ENCODE data around the gene IP6K3.

IP6K3 gene

GRCh38 chr6:33710296-33711121, 36.2 kb downstream of the IP6K3 start:
- DNase-seq (ENCODE audit: low read depth) = no peak
- H3K4me3 ChIP-seq (ENCODE audit: low read depth, low read length) = peak overlapping the region; percentile 96

DNA sequence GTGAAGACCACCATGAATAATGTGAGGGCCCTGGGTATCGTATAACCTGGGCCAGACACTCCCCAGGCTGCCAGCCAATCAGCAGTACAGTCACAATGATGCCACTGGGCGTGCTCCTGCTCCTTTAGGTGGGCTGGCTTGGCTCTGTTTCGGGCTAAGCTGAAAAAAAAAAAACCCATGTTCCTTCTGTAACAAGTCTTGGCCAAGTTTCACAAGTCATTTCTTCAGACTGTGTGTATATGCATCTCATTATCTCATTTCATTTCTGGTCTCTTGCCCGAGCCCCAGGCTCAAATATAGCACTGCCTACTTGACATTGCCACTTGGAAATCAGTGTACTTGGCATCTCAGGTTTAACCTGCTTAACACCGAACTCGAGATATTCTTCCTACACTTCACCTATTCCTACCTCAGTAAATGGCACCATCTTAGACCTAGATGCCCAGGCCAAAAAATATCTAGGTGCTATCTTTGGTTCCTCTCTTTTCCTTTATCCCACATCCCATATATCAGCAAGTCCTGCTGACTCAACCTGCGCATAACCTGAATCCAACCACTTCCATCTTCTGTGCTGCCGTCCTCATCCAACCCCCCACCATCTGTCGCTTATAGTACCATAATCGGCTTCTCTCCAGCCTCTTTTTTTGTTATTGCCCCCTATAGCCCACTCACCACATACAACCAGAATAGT, 37.0 kb downstream of the IP6K3 start:
- DNase-seq (ENCODE audit: low read depth) = no peak
- no peak overlapping the region for H3K4me3 ChIP-seq (ENCODE audit: low read depth, low read length)

DNA sequence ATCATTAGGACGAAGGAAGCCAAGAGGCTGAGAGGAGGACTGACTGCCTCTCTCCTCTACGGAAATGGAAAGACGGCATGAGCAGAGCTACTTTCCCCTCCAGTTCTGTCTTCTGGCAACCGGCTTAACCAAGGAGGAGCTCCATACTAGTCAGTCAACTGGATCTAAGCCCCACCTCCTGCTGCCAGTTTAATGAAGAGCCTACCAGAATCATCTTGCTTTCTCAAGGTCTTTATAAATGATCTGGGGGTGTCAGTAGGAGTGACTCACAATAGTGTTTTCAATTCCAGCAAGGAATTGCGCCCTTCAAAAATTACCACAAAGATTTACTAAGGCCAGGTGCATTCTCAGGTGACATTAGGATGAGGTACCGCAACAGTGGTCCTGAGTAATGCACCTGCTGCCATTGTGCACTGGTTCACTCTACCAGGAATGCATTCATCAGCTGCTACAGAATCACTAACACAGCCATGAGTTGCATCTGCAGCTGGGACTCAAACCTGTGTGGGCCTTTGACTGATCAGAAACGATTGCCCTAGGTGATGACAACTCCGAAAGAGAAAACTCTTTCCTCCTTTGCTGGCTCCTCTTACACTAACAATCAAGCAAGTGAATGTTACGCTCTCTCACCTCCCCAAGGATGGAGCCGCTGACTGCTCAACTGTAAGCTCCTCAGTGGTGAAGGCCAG, 38.0 kb downstream of the IP6K3 start:
- DNase-seq (ENCODE audit: low read depth) = no peak
- no peak overlapping the region for H3K4me3 ChIP-seq (ENCODE audit: low read depth, low read length)

- no peak for DNase-seq (ENCODE audit: low read depth)
These were observed 38.9 kb downstream of the IP6K3 start for GRCh38 chr6:33707771-33708170.

GRCh38 chr6:33705955-33706725, 40.6 kb downstream of the IP6K3 start:
- H3K4me3 ChIP-seq (ENCODE audit: low read depth, low read length) = no peak overlapping the region
- DNase-seq (ENCODE audit: low read depth) = no peak

More at GRCh38 chr6:33707771-33708170, 38.9 kb downstream of the IP6K3 start:
- H3K4me3 ChIP-seq (ENCODE audit: low read depth, low read length) = no peak overlapping the region

- H3K4me3 ChIP-seq (ENCODE audit: low read depth, low read length) = no peak overlapping the region
- DNase-seq (ENCODE audit: low read depth) = no peak
These were observed 41.3 kb downstream of the IP6K3 start for GRCh38 chr6:33705268-33705885.

DNA sequence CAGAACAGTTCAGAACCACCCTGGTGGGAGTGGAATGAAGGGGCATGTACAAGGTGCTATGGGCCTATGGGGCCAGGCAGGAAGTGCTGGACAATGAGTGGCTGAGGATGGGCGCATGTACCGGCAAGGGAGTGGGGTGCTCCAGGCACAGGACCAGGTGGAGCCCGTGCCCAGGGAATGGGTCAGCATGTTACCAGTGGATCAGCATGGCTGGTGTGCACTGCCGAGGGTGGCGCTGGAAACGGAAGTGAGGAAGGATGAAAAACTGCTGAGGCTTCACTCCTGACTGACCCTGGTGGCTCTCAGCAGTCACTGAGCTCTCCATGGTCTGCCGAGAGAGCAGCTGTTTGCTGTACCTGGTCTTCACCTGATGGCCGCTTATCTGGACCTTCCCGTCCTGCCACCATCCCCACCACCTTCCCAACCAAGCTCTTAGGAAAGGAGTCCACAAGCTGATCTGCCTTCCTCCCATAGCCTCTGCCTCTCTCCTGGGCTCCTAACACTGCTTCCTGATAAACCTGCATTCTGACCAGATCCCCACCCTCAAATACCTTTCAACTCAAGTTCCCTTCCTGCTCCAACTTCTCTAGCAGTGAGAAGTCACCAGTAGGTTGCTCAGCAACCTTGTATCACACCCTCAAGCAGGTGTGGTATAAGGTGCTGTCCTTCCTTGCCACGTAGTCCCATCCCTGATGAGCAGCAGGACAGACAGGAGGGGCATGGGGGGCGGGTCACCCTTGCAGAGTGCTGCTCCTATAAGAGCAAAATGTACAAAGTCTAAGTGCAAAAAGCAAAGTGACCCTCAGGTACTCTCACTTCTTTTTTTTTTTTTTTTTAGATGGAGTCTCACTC, 42.3 kb downstream of the IP6K3 start:
- no peak overlapping the region for H3K4me3 ChIP-seq (ENCODE audit: low read depth, low read length)
- DNase-seq (ENCODE audit: low read depth) = no peak

- DNase-seq (ENCODE audit: low read depth) = no peak
- H3K4me3 ChIP-seq (ENCODE audit: low read depth, low read length) = no peak overlapping the region
These were observed 44.2 kb downstream of the IP6K3 start for GRCh38 chr6:33702345-33702977.

DNA sequence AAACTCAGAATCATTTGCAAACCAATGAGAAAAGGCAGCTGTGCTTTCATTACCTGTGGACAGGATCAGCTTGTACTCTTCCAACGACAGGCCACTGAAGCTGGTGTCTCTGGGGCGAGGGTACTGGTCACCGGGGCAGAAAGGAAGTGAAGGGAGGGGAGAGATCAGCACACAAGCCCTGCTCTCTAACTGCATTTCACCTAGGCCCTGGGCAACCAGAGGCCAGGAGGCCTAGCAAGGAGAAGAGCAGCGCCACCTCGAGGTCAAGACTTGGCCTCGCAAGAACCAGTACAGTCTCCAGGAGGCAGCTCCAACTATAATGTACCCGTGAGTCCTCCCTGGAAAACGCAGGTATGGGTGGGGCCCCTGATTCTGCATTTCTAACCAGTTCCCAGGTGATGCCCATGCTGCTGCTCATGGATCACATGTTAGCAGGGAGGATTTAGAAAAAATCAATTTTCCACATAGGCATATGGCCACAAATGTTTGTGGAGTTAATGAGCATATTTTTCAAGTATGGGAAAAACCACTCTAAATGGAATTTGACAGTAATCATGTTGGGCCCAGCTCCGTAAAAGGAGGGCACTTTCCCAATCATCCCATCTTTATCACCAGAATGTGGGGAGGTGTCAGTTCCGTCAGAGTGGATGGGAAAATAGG, 46.2 kb downstream of the IP6K3 start:
- DNase-seq (ENCODE audit: low read depth) = peak; percentile 23
- H3K4me3 ChIP-seq (ENCODE audit: low read depth, low read length) = no peak overlapping the region

DNA sequence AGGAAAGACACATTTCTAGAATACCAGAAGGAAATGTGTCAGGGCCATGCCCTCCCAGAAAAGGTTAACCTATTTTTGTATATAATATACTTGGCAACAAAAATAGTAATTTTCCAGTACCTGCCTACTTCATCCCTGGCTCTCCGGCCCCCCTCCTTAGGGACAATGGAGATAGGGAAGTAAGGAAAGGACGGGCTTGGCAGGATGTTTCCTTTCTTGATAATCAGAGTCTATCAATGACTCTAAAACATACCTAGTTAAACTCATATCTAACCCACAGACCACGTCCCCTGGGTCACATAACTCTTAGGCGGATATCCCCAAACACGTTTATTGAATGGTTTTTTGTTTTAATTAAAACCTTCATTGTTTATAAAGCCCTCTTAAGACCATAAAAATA, 47.0 kb downstream of the IP6K3 start:
- no peak overlapping the region for H3K4me3 ChIP-seq (ENCODE audit: low read depth, low read length)
- DNase-seq (ENCODE audit: low read depth) = no peak

GRCh38 chr6:33699131-33699530, 47.6 kb downstream of the IP6K3 start:
- DNase-seq (ENCODE audit: low read depth) = no peak
- H3K4me3 ChIP-seq (ENCODE audit: low read depth, low read length) = no peak overlapping the region

DNA sequence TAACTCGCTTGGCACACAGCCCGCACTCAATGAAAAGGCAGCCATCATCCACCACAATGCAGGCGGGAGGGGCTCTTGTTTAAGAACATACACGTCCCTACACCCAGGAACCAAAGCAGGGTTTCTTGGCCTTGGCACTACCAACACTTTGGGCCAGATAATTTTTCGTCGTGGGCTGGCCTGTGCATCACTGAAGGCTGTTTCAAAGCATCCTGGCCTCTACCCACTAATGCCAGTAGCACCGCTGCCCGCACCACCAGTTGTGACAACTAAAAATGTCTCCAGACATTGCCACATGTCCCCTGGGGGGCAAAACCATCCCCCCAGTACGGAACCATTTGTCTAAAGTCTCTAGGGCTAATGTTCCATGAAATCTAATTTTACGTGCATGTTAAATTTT, 48.2 kb downstream of the IP6K3 start:
- no peak overlapping the region for H3K4me3 ChIP-seq (ENCODE audit: low read depth, low read length)
- DNase-seq (ENCODE audit: low read depth) = no peak

- no peak for DNase-seq (ENCODE audit: low read depth)
- no peak overlapping the region for H3K4me3 ChIP-seq (ENCODE audit: low read depth, low read length)
These were observed 48.9 kb downstream of the IP6K3 start for GRCh38 chr6:33697845-33698244.

DNA sequence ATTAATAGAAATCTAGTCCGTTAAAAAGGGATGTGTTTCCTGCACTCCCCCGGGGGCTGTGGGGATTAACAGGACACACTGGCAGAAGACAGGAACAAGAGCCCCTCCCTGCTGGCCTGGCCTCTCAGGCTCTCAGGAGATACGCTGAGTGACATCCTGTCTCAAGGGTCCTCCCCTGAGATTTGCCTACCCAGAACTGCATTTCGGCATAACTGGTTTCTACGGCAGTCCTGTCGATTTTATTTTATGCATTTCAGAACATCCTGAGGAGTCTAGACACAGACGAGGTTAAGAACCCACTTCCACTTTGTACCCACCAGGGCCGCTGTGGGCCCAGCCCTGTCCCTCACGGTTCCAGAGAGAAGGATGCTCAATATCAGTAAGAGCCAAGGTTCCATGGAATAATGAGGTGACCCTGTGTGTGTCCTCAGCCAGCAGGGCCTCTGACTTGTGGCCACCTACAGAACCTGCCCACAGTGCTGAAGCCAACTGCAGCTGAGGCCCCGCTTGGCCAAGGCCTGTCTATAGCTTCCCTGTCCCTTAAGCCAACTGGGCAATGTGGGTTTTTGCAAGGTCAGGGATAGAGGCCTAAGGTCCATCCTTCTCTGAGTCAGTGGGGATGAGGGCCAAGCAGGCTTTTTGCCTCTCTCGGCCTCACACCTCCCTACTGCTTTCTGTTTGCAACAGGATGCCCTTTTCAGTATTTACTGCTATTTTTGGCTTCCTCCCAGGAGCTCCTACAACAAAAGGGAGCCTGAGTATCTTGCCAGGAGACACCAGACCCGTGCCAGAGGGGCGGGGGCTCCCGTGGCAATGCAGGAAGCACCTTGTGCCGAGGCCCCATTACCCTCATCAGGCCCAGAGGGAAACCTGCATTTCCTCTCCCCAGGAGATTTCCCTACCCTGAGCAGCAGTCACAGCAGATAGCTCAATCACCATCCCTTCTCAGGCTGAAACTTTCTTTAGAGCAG, 49.9 kb downstream of the IP6K3 start:
- H3K4me3 ChIP-seq (ENCODE audit: low read depth, low read length) = no peak overlapping the region
- no peak for DNase-seq (ENCODE audit: low read depth)

GRCh38 chr6:33696076-33696475, 50.6 kb downstream of the IP6K3 start:
- DNase-seq (ENCODE audit: low read depth) = no peak
- H3K4me3 ChIP-seq (ENCODE audit: low read depth, low read length) = no peak overlapping the region

DNA sequence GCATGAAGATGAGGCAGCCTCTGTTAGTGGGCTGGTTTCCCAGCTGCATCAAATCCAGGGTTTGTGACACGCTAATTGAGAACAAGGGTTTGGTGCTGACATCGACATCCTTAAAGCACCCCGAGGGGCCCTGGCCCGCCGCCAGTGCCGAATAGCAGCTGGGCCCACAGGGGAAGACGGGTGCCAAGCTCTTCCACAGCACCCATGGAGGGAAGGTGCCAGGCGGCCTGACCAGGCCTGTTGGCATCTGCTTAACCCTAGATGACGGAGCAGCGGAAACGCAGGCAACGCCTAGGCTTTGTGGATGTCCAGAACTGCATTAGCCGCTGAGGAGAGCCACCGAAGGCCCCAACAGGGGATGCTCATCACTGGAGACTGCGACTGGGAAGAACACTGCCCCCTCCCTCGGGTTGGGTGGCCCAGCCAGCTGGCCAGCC, 51.2 kb downstream of the IP6K3 start:
- DNase-seq (ENCODE audit: low read depth) = no peak
- H3K4me3 ChIP-seq (ENCODE audit: low read depth, low read length) = no peak overlapping the region

All from skeletal muscle cell (primary cell).